ENCODE results near the gene MRTFB. TPM values are rescaled to one million over a fixed set of nuclear protein-coding genes. Genes with fewer than 3 reads are reported as not detected.

MRTFB gene
- total RNA-seq, 1 experiment from 2014 or later = 67.3 TPM

DNA sequence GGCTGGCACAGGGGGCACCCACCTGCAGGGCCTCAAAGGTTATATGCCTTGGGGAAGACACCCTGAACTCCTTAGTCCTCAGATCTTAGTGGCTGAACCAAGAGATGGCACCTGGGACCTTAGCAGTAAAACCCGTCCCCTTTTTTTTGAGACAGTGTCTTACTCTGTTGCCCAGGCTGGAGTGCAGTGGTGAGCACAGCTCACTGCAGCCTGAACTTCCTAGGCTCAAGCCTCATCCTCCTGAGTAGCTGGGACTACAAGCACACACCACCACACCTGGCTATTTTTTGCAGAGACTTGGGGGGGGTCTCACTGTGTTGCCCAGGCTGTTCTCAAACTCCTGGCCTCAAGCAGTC, 237.2 kb downstream of the MRTFB start:
- DNase-seq = no peak
- CTCF ChIA-PET = no interaction called here
- Mint-ChIP-seq H3K36me3 (ENCODE audit: insufficient read depth, unreplicated experiment) (peaks cover 7% of the 10 kb centered on the region), H3K27ac (ENCODE audit: unreplicated experiment) (no peak overlapping the region), H3K27me3 (ENCODE audit: unreplicated experiment) (no peaks in the 10 kb centered on the region), H3K4me1 (ENCODE audit: low read depth, unreplicated experiment) (peaks cover 28% of the 10 kb centered on the region), H3K9me3 (ENCODE audit: low read depth, unreplicated experiment) (no peaks in the 10 kb centered on the region), H3K4me3 (ENCODE audit: low read depth, unreplicated experiment) (no peak overlapping the region)
- no TSS peak for BruUV-seq (replicated peaks)
- intact Hi-C loops (cut with micrococcal nuclease; ENCODE audit: unreplicated experiment) = loop anchor here (10.0 kb wide), 1 partner anchor 56 kb away; no protein-coding TSS in a partner anchor
- TF ChIP-seq, protein P1, sequence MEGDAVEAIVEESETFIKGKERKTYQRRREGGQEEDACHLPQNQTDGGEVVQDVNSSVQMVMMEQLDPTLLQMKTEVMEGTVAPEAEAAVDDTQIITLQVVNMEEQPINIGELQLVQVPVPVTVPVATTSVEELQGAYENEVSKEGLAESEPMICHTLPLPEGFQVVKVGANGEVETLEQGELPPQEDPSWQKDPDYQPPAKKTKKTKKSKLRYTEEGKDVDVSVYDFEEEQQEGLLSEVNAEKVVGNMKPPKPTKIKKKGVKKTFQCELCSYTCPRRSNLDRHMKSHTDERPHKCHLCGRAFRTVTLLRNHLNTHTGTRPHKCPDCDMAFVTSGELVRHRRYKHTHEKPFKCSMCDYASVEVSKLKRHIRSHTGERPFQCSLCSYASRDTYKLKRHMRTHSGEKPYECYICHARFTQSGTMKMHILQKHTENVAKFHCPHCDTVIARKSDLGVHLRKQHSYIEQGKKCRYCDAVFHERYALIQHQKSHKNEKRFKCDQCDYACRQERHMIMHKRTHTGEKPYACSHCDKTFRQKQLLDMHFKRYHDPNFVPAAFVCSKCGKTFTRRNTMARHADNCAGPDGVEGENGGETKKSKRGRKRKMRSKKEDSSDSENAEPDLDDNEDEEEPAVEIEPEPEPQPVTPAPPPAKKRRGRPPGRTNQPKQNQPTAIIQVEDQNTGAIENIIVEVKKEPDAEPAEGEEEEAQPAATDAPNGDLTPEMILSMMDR (IDR thresholded peaks at IDR 0.05; ENCODE audit: unreplicated experiment) = no peak

DNA sequence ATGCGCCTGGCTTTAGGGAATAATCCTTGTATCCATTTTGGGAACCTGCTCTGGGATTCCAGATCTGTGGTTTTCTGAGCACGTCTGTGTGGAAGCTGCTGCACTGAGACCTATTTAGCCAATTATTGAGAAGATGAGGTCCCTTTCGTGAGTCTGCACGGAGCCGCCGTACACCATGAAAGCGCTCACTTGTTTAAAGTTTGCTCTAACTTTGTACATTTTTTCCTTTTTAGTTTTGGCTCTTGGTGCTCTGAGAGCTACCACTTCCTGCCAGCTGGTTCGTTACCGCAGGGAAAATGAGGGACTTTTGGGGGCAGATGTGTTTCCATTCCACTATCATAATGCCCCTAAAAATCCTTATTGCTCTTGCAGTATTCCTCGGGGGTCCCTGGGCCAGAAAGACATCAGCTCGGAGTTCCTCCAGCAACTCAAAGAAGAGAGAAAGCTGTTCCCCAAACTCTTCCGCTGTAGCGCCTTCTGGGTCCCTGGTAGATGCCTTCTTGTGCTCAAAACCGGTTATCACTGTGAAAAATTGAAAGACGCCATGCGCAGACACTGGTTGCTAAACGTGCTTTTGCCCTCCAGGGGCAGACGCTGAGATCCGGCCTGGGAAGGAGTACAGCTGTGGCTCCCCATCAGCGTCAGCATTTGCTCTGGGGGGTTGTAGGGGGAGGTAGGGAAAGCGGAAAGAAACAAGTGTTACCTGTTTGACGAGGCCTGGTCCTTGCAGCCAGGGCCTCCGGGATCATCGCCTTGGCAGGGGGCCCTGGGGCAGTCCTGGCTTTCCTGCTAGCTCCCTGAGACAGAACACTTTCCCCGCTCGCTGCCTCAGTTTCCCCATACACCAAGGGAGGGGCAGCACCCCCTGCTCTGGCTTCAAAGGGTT, 238.1 kb downstream of the MRTFB start:
- TF ChIP-seq, protein P1 (IDR thresholded peaks at IDR 0.05; ENCODE audit: unreplicated experiment) = no peak
- Mint-ChIP-seq H3K27me3 (ENCODE audit: unreplicated experiment) (no peaks in the 10 kb centered on the region), H3K4me1 (ENCODE audit: low read depth, unreplicated experiment) (peaks cover 28% of the 10 kb centered on the region), H3K4me3 (ENCODE audit: low read depth, unreplicated experiment) (no peak overlapping the region), H3K9me3 (ENCODE audit: low read depth, unreplicated experiment) (no peaks in the 10 kb centered on the region), H3K27ac (ENCODE audit: unreplicated experiment) (peak overlapping the region; percentile 35), H3K36me3 (ENCODE audit: insufficient read depth, unreplicated experiment) (peaks cover 7% of the 10 kb centered on the region)
- peak; percentile 48 for DNase-seq
- no TSS peak for BruUV-seq (replicated peaks)
- CTCF ChIA-PET = no interaction called here
- intact Hi-C loops (cut with micrococcal nuclease; ENCODE audit: unreplicated experiment) = loop anchor here (10.0 kb wide), 1 partner anchor 56 kb away; no protein-coding TSS in a partner anchor

DNA sequence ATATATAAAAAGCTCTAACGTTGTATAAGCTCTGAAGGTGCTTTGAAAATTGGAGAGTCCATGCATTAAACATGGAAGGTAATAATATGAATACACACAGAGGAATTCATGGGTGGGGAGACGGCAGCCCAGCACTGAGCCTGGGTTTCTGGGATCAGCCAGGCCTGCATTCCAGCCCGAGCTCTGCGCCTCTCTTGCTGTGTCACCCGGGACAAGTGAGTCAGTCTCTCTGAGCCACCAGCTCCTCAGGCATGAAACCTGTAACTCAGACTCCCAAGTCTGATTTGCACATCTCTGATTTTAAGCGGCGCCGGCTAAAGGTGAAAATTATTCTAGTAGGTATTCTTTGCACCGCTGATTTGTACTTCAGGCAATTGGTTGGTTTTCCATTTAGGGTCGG, 238.8 kb downstream of the MRTFB start:
- Mint-ChIP-seq H3K4me1 (ENCODE audit: low read depth, unreplicated experiment) (peaks cover 28% of the 10 kb centered on the region), H3K27me3 (ENCODE audit: unreplicated experiment) (no peaks in the 10 kb centered on the region), H3K4me3 (ENCODE audit: low read depth, unreplicated experiment) (no peak overlapping the region), H3K27ac (ENCODE audit: unreplicated experiment) (peak overlapping the region; percentile 35), H3K36me3 (ENCODE audit: insufficient read depth, unreplicated experiment) (peaks cover 7% of the 10 kb centered on the region), H3K9me3 (ENCODE audit: low read depth, unreplicated experiment) (no peaks in the 10 kb centered on the region)
- no peak for DNase-seq
- CTCF ChIA-PET = interaction anchor here (1.1 kb wide), 1 partner anchor 177 kb away, joined by 3 read pairs; no protein-coding TSS in a partner anchor
- TF ChIP-seq, protein P1 (IDR thresholded peaks at IDR 0.05; ENCODE audit: unreplicated experiment) = no peak
- no TSS peak for BruUV-seq (replicated peaks)
- intact Hi-C loops (cut with micrococcal nuclease; ENCODE audit: unreplicated experiment) = loop anchor here (10.0 kb wide), 1 partner anchor 55 kb away; no protein-coding TSS in a partner anchor

DNA sequence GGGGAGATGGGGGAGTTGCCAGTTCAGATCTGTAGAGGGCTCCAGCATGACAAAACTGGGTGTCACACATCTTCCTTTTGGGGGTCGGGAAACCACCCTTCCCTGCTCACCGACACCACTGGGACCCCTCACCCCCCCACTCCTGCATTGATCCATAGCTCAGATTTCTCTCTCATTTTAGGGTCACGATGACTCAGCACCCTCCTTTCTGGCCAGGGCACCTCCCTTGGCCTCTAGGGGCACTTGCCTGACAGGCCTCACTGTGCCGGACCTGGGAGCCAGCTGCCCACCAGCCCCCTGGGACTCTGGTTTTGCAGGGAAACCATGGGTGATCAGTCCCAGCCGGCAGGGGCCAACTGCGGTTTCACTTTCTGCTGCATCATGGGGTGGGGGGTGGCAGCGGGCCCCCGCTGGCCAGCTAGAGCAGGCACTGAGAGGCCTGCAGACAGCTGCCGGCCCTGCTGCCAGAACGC, 239.4 kb downstream of the MRTFB start:
- CTCF ChIA-PET = interaction anchor here (1.1 kb wide), 1 partner anchor 176 kb away, joined by 3 read pairs; no protein-coding TSS in a partner anchor
- Mint-ChIP-seq H3K27me3 (ENCODE audit: unreplicated experiment) (no peaks in the 10 kb centered on the region), H3K36me3 (ENCODE audit: insufficient read depth, unreplicated experiment) (peaks cover 7% of the 10 kb centered on the region), H3K4me3 (ENCODE audit: low read depth, unreplicated experiment) (no peak overlapping the region), H3K9me3 (ENCODE audit: low read depth, unreplicated experiment) (no peaks in the 10 kb centered on the region), H3K4me1 (ENCODE audit: low read depth, unreplicated experiment) (peaks cover 28% of the 10 kb centered on the region), H3K27ac (ENCODE audit: unreplicated experiment) (no peak overlapping the region)
- no peak for DNase-seq
- BruUV-seq (replicated peaks) = no TSS peak
- intact Hi-C loops (cut with micrococcal nuclease; ENCODE audit: unreplicated experiment) = no loop called here
- TF ChIP-seq, protein P1 (IDR thresholded peaks at IDR 0.05; ENCODE audit: unreplicated experiment) = no peak
